HG03432 (cell line): ENCODE results near the gene STARD10.
"Not testable (repeated sequence)": the region's sequence is repeated elsewhere in the genome, so short reads cannot be mapped to it uniquely, and the experiment has no call there.

Experiments
- ATAC-seq: cut with Tn5 transposase; IDR thresholded peaks from one replicate; pipeline ENCODE4 v1.9.1; 2021; ENCODE audit warnings: mild to moderate bottlenecking, moderate library complexity; ENCODE audit not compliant: unreplicated experiment

STARD10 gene

GRCh38 chr11:72793425-72794367 is at the start of gene STARD10:
STARD10 (minus strand) TSS chr11:72794047; CDS start chr11:72781181, 12,866 bp downstream.
- peak; percentile 92 for ATAC-seq

- ATAC-seq = no peak
These were observed 48.9 kb upstream of the STARD10 start for GRCh38 chr11:72842653-72843330.

GRCh38 chr11:72842126-72842525 is 48.3 kb upstream of the STARD10 start:
- ATAC-seq = no peak

- ATAC-seq = no peak
These were observed 47.5 kb upstream of the STARD10 start for GRCh38 chr11:72841397-72841796.

GRCh38 chr11:72840780-72841179 is 46.9 kb upstream of the STARD10 start:
- ATAC-seq = no peak

- ATAC-seq = no peak
These were observed 45.0 kb upstream of the STARD10 start for GRCh38 chr11:72838691-72839305.

GRCh38 chr11:72836111-72836510 is 42.3 kb upstream of the STARD10 start:
- ATAC-seq = no peak

GRCh38 chr11:72834905-72835304 is 41.1 kb upstream of the STARD10 start:
- no peak for ATAC-seq

GRCh38 chr11:72833811-72834493 is 40.1 kb upstream of the STARD10 start:
- no peak for ATAC-seq

GRCh38 chr11:72833083-72833733 is 39.4 kb upstream of the STARD10 start:
- no peak for ATAC-seq

- ATAC-seq = no peak
These were observed 38.6 kb upstream of the STARD10 start for GRCh38 chr11:72832301-72833082.

- ATAC-seq = no peak
These were observed 37.9 kb upstream of the STARD10 start for GRCh38 chr11:72831521-72832300.

GRCh38 chr11:72829884-72830533 is 36.2 kb upstream of the STARD10 start:
- ATAC-seq = no peak

GRCh38 chr11:72829178-72829577 is 35.3 kb upstream of the STARD10 start:
- ATAC-seq = no peak

- ATAC-seq = no peak
These were observed 34.9 kb upstream of the STARD10 start for GRCh38 chr11:72828692-72829101.

- no peak for ATAC-seq
These were observed 34.3 kb upstream of the STARD10 start for GRCh38 chr11:72828081-72828567.

GRCh38 chr11:72827656-72828055 is 33.8 kb upstream of the STARD10 start:
- ATAC-seq = not testable (repeated sequence)

- ATAC-seq = no peak
These were observed 33.2 kb upstream of the STARD10 start for GRCh38 chr11:72826942-72827480.
